H9 (cell line): Measurements from ENCODE around the gene SSTR5. TPM values are rescaled to one million over a fixed set of nuclear protein-coding genes. Genes with fewer than 3 reads are reported as not detected.

Experiments
- DNase-seq: peaks from one replicate; pipeline ENCODE4 v3.0.0-alpha.2; 2017
- H2AFZ ChIP-seq: one replicate; pipeline ENCODE4 v1.6.1; 2013; ENCODE audit warnings: mild to moderate bottlenecking, low read length, control low read depth, moderate library complexity
- H2AK5ac ChIP-seq: 2 replicates; pipeline ENCODE4 v1.6.1; 2013; ENCODE audit warnings: low read length, control low read depth, mixed read lengths; ENCODE audit not compliant: insufficient read length
- H2BK120ac ChIP-seq: one replicate; pipeline ENCODE4 v1.6.1; 2013; ENCODE audit warnings: low read depth, mild to moderate bottlenecking, low read length, control low read depth, inconsistent platforms; ENCODE audit not compliant: poor library complexity, severe bottlenecking
- H2BK12ac ChIP-seq: 2 replicates; pipeline ENCODE4 v1.6.1; 2013; ENCODE audit warnings: low read length, control low read depth, mixed read lengths, low read depth; ENCODE audit not compliant: insufficient read length
- H2BK15ac ChIP-seq: 2 replicates; pipeline ENCODE4 v1.6.1; 2013; ENCODE audit warnings: low read depth, low read length, control low read depth
- H2BK20ac ChIP-seq: one replicate; pipeline ENCODE4 v1.6.1; 2013; ENCODE audit warnings: low read depth, mild to moderate bottlenecking, low read length, control low read depth, inconsistent platforms; ENCODE audit not compliant: poor library complexity, severe bottlenecking
- H2BK5ac ChIP-seq: 2 replicates; pipeline ENCODE4 v1.6.1; 2013; ENCODE audit warnings: low read length, control low read depth, mixed read lengths; ENCODE audit not compliant: insufficient read length
- H3K14ac ChIP-seq: 2 replicates; pipeline ENCODE4 v1.6.1; 2013; ENCODE audit warnings: low read length, control low read depth; ENCODE audit not compliant: insufficient read depth
- H3K18ac ChIP-seq: 2 replicates; pipeline ENCODE4 v1.6.1; 2013; ENCODE audit warnings: low read depth, mild to moderate bottlenecking, mixed read lengths, low read length, control low read depth; ENCODE audit not compliant: insufficient read length
- H3K23ac ChIP-seq: 2 replicates; pipeline ENCODE4 v1.6.1; 2013; ENCODE audit warnings: low read length, control low read depth, mixed read lengths, low read depth; ENCODE audit not compliant: insufficient read length
- H3K23me2 ChIP-seq: 2 replicates; pipeline ENCODE4 v1.6.1; 2013; ENCODE audit warnings: low read depth, mild to moderate bottlenecking, mixed read lengths, low read length, control low read depth; ENCODE audit not compliant: insufficient read length, poor library complexity, severe bottlenecking
- H3K27ac ChIP-seq: 2 replicates; pipeline ENCODE4 v1.5.1; 2013; ENCODE audit warnings: low read length, control low read depth, mixed read lengths, low read depth; ENCODE audit not compliant: insufficient read length
- H3K27me3 ChIP-seq: 2 replicates; pipeline ENCODE4 v1.6.1; 2013; ENCODE audit warnings: low read length, control low read depth, inconsistent platforms; ENCODE audit not compliant: insufficient read depth
- H3K4ac ChIP-seq: 2 replicates; pipeline ENCODE4 v1.6.1; 2013; ENCODE audit warnings: low read depth, mild to moderate bottlenecking, control low read depth, inconsistent platforms, low read length, moderate library complexity
- H3K4me1 ChIP-seq: 2 replicates; pipeline ENCODE4 v1.6.1; 2013; ENCODE audit warnings: low read length, control low read depth, inconsistent platforms; ENCODE audit not compliant: insufficient read depth
- H3K4me2 ChIP-seq: 2 replicates; pipeline ENCODE4 v1.6.1; 2013; ENCODE audit warnings: low read length, control low read depth, mixed read lengths; ENCODE audit not compliant: insufficient read length, insufficient read depth
- H3K56ac ChIP-seq: 2 replicates; pipeline ENCODE4 v1.6.1; 2013; ENCODE audit warnings: low read depth, mild to moderate bottlenecking, mixed read lengths, low read length, control low read depth; ENCODE audit not compliant: insufficient read length
- H3K79me1 ChIP-seq: 2 replicates; pipeline ENCODE4 v1.6.1; 2013; ENCODE audit warnings: low read depth, mild to moderate bottlenecking, moderate library complexity, low read length, control low read depth, inconsistent platforms; ENCODE audit not compliant: insufficient read depth, poor library complexity, severe bottlenecking
- H3K79me2 ChIP-seq: 2 replicates; pipeline ENCODE4 v1.6.1; 2013; ENCODE audit warnings: low read length, control low read depth, inconsistent platforms; ENCODE audit not compliant: insufficient read depth
- H3K9ac ChIP-seq: 2 replicates; pipeline ENCODE4 v1.6.1; 2013; ENCODE audit warnings: low read length, control low read depth, mixed read lengths; ENCODE audit not compliant: insufficient read length; ENCODE audit errors: extremely low read depth
- H3K9me3 ChIP-seq: one replicate; pipeline ENCODE4 v1.6.1; 2013; ENCODE audit warnings: low read depth, low read length, inconsistent platforms; ENCODE audit not compliant: control insufficient read depth
- H3T11ph ChIP-seq: one replicate; pipeline ENCODE4 v1.6.1; 2013; ENCODE audit warnings: mild to moderate bottlenecking, low read length, control low read depth, inconsistent platforms
- H4K20me1 ChIP-seq: one replicate; pipeline ENCODE4 v1.6.1; 2013; ENCODE audit not compliant: control insufficient read depth, insufficient read length, insufficient read depth
- H4K5ac ChIP-seq: 2 replicates; pipeline ENCODE4 v1.6.1; 2013; ENCODE audit warnings: low read depth, mild to moderate bottlenecking, mixed read lengths, low read length, control low read depth; ENCODE audit not compliant: insufficient read length
- H4K8ac ChIP-seq: replicated peaks from 2 replicates; pipeline ENCODE4 v1.6.1; 2013; ENCODE audit warnings: low read length, control low read depth, mixed read lengths, low read depth; ENCODE audit not compliant: insufficient read length
- H4K91ac ChIP-seq: 2 replicates; pipeline ENCODE4 v1.6.1; 2013; ENCODE audit warnings: low read depth, mild to moderate bottlenecking, moderate library complexity, mixed read lengths, low read length, control low read depth; ENCODE audit not compliant: insufficient read length
- H3K27ac Mint-ChIP-seq, 3 experiments: 2 replicates in 2 of 3; 3 replicates in 1 of 3; pipeline ENCODE4 v1.8.0; 2020 to 2021; ENCODE audit warnings: mixed read lengths in 3 of 3, mild to moderate bottlenecking in 1 of 3, moderate library complexity in 1 of 3
- H3K27me3 Mint-ChIP-seq: 2 replicates; pipeline ENCODE4 v1.8.0; 2021; ENCODE audit warnings: low read depth, mild to moderate bottlenecking, moderate library complexity, mixed read lengths
- H3K36me3 Mint-ChIP-seq, 3 experiments: 2 replicates in 2 of 3; 3 replicates in 1 of 3; pipeline ENCODE4 v1.8.0; 2020 to 2021; ENCODE audit warnings: low read depth in 3 of 3, mixed read lengths in 3 of 3; ENCODE audit not compliant: insufficient read depth in 1 of 3
- H3K4me1 Mint-ChIP-seq, 2 experiments: 2 replicates each; pipeline ENCODE4 v1.8.0; 2020; ENCODE audit warnings: mixed read lengths in 2 of 2
- H3K4me3 Mint-ChIP-seq, 2 experiments: 2 replicates in 1 of 2; 3 replicates in 1 of 2; pipeline ENCODE4 v1.8.0; 2020 to 2021; ENCODE audit warnings: mild to moderate bottlenecking in 2 of 2, mixed read lengths in 2 of 2, moderate library complexity in 1 of 2
- H3K9me3 Mint-ChIP-seq, 2 experiments: 2 replicates in 1 of 2; 3 replicates in 1 of 2; pipeline ENCODE4 v1.8.0; 2020; ENCODE audit warnings: mild to moderate bottlenecking in 2 of 2, mixed read lengths in 2 of 2, moderate library complexity in 1 of 2
- WGBS: extraction: QIAGEN DNeasy Blood & Tissue Kit; methylation state at CpG from one replicate; pipeline ENCODE4 v1.1.7; 2013; ENCODE audit warnings: missing lambda C conversion rate, low lambda C conversion rate, mixed read lengths; ENCODE audit not compliant: insufficient read length; ENCODE audit errors: extremely low coverage; 5-methylcytosine and 5-hydroxymethylcytosine counted together
- total RNA-seq: library from RNA; stranded (reverse); gene quantifications from 2 replicates; pipeline ENCODE4 v1.2.1, GENCODE V29; 2021
- TF ChIP-seq, protein P1 (sequence below): fragments of 200-600 bp; sonication (generic); conservative IDR thresholded peaks from 3 replicates; pipeline ENCODE4 v1.8.0; 2021; ENCODE audit warnings: antibody characterized with exemption, mild to moderate bottlenecking

SSTR5 gene
- total RNA-seq, 1 experiment from 2014 or later: 0.22 TPM

DNA sequence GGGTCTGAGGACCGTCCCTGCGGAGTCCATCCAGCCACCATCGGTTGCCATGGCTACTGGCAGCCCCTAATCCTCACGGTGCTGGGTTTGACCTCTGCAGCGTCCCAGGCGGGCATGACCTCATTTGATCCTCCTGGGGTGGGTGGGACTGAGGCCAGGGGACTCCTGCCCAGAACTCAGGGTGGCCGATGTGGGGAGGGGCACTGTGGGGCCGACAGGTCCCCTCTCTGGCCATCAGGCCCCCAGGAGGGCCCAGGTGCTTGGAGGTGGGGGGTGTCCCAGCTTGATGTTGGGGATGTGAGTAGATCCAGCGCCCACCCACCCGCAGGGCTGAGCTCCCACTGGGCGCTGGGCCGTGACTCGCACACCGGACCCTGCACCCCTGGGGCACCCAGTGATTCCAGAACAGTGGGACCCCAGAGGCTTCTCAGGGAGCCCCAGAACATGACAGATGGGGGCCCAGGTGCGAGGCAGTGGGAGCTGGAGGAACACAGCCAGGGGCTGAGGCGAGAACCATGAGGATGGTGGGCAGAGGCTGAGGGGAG is 1.6 kb upstream of the SSTR5 start:
- peaks cover 3 to 23% of the 10 kb centered on the region in 2 experiments; a peak in 3 of 4 replicates for H3K4me1 Mint-ChIP-seq
- no peak overlapping the region for H3K4me3 Mint-ChIP-seq
- no peak overlapping the region for H3K9ac ChIP-seq
- H3K9me3 ChIP-seq: no peaks in the 10 kb centered on the region
- no peak overlapping the region for H4K5ac ChIP-seq
- peaks cover 24% of the 10 kb centered on the region for H3K27me3 Mint-ChIP-seq
- no peak overlapping the region for H2BK20ac ChIP-seq
- no peak overlapping the region for H4K91ac ChIP-seq
- H3K27me3 ChIP-seq: no peaks in the 10 kb centered on the region
- no peak overlapping the region for H2AK5ac ChIP-seq
- H3K79me2 ChIP-seq: no peaks in the 10 kb centered on the region
- no peak overlapping the region for H3K4ac ChIP-seq
- H2BK5ac ChIP-seq: no peak overlapping the region
- H2AFZ ChIP-seq: no peak overlapping the region
- H2BK12ac ChIP-seq: no peak overlapping the region
- H2BK15ac ChIP-seq: no peak overlapping the region
- H3K23me2 ChIP-seq: peaks cover 4% of the 10 kb centered on the region
- H3K18ac ChIP-seq: no peak overlapping the region
- no peaks in the 10 kb centered on the region; a peak in 1 of 7 replicates for H3K36me3 Mint-ChIP-seq
- WGBS: no CpG with 5 or more reads among the region's 16 CpGs
- no peak overlapping the region for H3K23ac ChIP-seq
- no peaks in the 10 kb centered on the region for H3K4me1 ChIP-seq
- H3K27ac Mint-ChIP-seq: no peak overlapping the region
- H3T11ph ChIP-seq: no peak overlapping the region
- H3K79me1 ChIP-seq: no peaks in the 10 kb centered on the region
- H3K56ac ChIP-seq: no peak overlapping the region
- no peak for DNase-seq
- H3K27ac ChIP-seq: no peak overlapping the region
- TF ChIP-seq, protein P1, sequence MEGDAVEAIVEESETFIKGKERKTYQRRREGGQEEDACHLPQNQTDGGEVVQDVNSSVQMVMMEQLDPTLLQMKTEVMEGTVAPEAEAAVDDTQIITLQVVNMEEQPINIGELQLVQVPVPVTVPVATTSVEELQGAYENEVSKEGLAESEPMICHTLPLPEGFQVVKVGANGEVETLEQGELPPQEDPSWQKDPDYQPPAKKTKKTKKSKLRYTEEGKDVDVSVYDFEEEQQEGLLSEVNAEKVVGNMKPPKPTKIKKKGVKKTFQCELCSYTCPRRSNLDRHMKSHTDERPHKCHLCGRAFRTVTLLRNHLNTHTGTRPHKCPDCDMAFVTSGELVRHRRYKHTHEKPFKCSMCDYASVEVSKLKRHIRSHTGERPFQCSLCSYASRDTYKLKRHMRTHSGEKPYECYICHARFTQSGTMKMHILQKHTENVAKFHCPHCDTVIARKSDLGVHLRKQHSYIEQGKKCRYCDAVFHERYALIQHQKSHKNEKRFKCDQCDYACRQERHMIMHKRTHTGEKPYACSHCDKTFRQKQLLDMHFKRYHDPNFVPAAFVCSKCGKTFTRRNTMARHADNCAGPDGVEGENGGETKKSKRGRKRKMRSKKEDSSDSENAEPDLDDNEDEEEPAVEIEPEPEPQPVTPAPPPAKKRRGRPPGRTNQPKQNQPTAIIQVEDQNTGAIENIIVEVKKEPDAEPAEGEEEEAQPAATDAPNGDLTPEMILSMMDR: no peak
- H2BK120ac ChIP-seq: no peak overlapping the region
- no peak overlapping the region for H4K8ac ChIP-seq
- H4K20me1 ChIP-seq: no peaks in the 10 kb centered on the region
- H3K14ac ChIP-seq: no peak overlapping the region
- no peaks in the 10 kb centered on the region for H3K9me3 Mint-ChIP-seq
- H3K4me2 ChIP-seq: no peak overlapping the region
